Activated B cell treated with CpG ODN at 0.5 μM for 24 hours (primary cell): Measurements from ENCODE around the gene MAJIN. TPM values are rescaled to one million over a fixed set of nuclear protein-coding genes. Genes with fewer than 3 reads are reported as not detected.

ENCODE experiments used
- ATAC-seq: fragments of 200-7000 bp; cut with Tn5 transposase; one replicate; pipeline ENCODE4 v1.10.0; 2021; ENCODE audit warnings: low read depth, mild to moderate bottlenecking, moderate library complexity
- CTCF ChIA-PET: fragments of 350-600 bp; sonication (Branson Sonifier 250); formaldehyde crosslinking; loops from one replicate; lab custom pipeline; 2021; ENCODE audit warnings: antibody characterized with exemption; lab: Charles Lee
- POLR2A ChIA-PET: fragments of 350-600 bp; sonication (Branson Sonifier 250); formaldehyde crosslinking; loops from one replicate; lab custom pipeline; 2021; ENCODE audit warnings: antibody characterized with exemption; lab: Charles Lee
- DNase-seq: peaks from one replicate; pipeline ENCODE4 v3.0.0; 2022
- H3K27ac Mint-ChIP-seq: one replicate; pipeline ENCODE4 v1.8.0; 2020; ENCODE audit warnings: mixed read lengths
- H3K27me3 Mint-ChIP-seq: one replicate; pipeline ENCODE4 v1.8.0; 2021; ENCODE audit warnings: mixed read lengths
- H3K36me3 Mint-ChIP-seq: one replicate; pipeline ENCODE4 v1.8.0; 2021; ENCODE audit warnings: low read depth, mixed read lengths
- H3K4me1 Mint-ChIP-seq: one replicate; pipeline ENCODE4 v1.8.0; 2021; ENCODE audit warnings: mixed read lengths
- H3K4me3 Mint-ChIP-seq: one replicate; pipeline ENCODE4 v1.8.0; 2020; ENCODE audit warnings: mild to moderate bottlenecking, mixed read lengths
- H3K9me3 Mint-ChIP-seq: one replicate; pipeline ENCODE4 v1.8.0; 2020; ENCODE audit warnings: mixed read lengths
- intact Hi-C: fragments of 100-400 bp; cut with micrococcal nuclease; formaldehyde crosslinking; loops from one replicate; pipeline ENCODE4 v1.15.1; 2024
- total RNA-seq: library from RNA; stranded (reverse); gene quantifications from 2 replicates; pipeline ENCODE4 v1.2.3, GENCODE V29; 2022
- TF ChIP-seq, protein P1 (sequence below): fragments of 200-600 bp; IDR thresholded peaks from one replicate; pipeline ENCODE4 v1.8.0; 2022; ENCODE audit warnings: antibody characterized with exemption, mild to moderate bottlenecking

The MAJIN gene
- total RNA-seq, 1 donor from 2014 or later: 0.20 TPM

DNA sequence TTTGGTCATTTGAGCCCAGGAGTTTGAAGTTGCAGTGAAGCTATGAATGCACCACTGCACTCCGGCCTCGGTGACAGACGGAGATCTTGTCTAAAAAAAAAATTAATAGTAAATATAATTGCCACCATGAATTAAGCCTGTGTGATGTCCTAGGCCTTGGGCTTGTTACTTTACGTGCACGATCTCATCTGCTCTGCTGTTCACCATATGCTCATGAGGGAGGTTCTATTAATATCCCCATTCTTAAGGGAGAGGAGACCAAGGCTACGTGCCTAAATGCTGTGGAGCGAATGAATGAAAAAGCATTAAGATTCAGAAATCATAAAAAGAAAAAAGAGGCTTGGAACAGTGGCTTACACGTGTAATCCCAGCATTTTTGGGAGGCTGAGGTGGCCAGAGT is 52.3 kb downstream of the MAJIN start:
- ChIA-PET POLR2A (interaction anchor here (0.7 to 0.8 kb wide), 3 partner anchors 81 to 1264 kb away, joined by 3 to 5 read pairs (median 3); no protein-coding TSS in a partner anchor), CTCF (no interaction called here)
- Mint-ChIP-seq H3K4me3 (no peak overlapping the region), H3K27ac (no peak overlapping the region), H3K4me1 (peaks cover 45% of the 10 kb centered on the region), H3K27me3 (no peaks in the 10 kb centered on the region), H3K9me3 (no peaks in the 10 kb centered on the region), H3K36me3 (peaks cover under 1% of the 10 kb centered on the region)
- TF ChIP-seq, protein P1, sequence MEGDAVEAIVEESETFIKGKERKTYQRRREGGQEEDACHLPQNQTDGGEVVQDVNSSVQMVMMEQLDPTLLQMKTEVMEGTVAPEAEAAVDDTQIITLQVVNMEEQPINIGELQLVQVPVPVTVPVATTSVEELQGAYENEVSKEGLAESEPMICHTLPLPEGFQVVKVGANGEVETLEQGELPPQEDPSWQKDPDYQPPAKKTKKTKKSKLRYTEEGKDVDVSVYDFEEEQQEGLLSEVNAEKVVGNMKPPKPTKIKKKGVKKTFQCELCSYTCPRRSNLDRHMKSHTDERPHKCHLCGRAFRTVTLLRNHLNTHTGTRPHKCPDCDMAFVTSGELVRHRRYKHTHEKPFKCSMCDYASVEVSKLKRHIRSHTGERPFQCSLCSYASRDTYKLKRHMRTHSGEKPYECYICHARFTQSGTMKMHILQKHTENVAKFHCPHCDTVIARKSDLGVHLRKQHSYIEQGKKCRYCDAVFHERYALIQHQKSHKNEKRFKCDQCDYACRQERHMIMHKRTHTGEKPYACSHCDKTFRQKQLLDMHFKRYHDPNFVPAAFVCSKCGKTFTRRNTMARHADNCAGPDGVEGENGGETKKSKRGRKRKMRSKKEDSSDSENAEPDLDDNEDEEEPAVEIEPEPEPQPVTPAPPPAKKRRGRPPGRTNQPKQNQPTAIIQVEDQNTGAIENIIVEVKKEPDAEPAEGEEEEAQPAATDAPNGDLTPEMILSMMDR: no peak
- no peak for ATAC-seq
- intact Hi-C loops: loop anchor here (5.0 kb wide), 2 partner anchors 53 to 982 kb away; partner anchors contain the start of genes MAJIN and NAA40
- DNase-seq: no peak

DNA sequence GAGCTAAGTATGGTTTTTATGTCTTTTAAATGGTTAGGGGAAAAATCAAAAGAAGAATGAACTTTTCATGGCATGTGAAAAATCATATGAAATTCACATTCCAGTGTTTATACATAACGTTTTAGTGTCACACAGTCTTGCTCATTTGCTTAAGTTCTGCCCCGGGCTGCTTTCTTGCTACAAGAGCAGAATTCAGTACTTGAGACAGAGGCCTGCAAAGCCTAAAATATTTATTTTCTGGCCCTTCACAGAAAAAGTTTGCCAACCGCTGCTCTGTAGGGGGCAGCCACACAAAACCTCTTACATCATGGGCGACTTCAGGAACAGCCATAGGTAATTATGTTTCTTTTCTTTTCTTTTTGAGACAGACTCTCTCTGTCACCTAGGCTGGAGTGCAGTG is 53.9 kb downstream of the MAJIN start:
- ATAC-seq (no peak), DNase-seq (no peak)
- POLR2A ChIA-PET: interaction anchor here (0.7 to 1.4 kb wide), 4 partner anchors 20 to 78 kb away, joined by 3 to 4 read pairs (median 3); no protein-coding TSS in a partner anchor
- Mint-ChIP-seq H3K36me3 (peaks cover 11% of the 10 kb centered on the region), H3K4me1 (peaks cover 38% of the 10 kb centered on the region), H3K4me3 (peak overlapping the region; percentile 88), H3K27me3 (no peaks in the 10 kb centered on the region), H3K27ac (peak overlapping the region; percentile 85), H3K9me3 (no peaks in the 10 kb centered on the region)
- intact Hi-C loops: no loop called here
- CTCF ChIA-PET: interaction anchor here (1.9 kb wide), 1 partner anchor 95 kb away, joined by 7 read pairs; the partner anchor contains the start of gene ARL2
- TF ChIP-seq, protein P1: no peak

- TF ChIP-seq, protein P1: no peak
- no peak for DNase-seq
- H3K9me3 Mint-ChIP-seq: no peaks in the 10 kb centered on the region
- H3K4me1 Mint-ChIP-seq: peaks cover 38% of the 10 kb centered on the region
- peak overlapping the region; percentile 85 for H3K27ac Mint-ChIP-seq
- ChIA-PET CTCF (interaction anchor here (1.9 kb wide), 1 partner anchor 96 kb away, joined by 7 read pairs; the partner anchor contains the start of gene ARL2), POLR2A (interaction anchor here (0.7 to 1.4 kb wide), 3 partner anchors 53 to 79 kb away, joined by 3 to 4 read pairs (median 3); no protein-coding TSS in a partner anchor)
- intact Hi-C loops: loop anchor here (1.0 to 2.0 kb wide), 8 partner anchors 39 to 215 kb away; partner anchors contain the start of genes CDCA5, EHD1, SF1 and SNX15
- peaks cover 15% of the 10 kb centered on the region for H3K36me3 Mint-ChIP-seq
- H3K4me3 Mint-ChIP-seq: peak overlapping the region; percentile 88
- ATAC-seq: no peak
- no peaks in the 10 kb centered on the region for H3K27me3 Mint-ChIP-seq
Observed at GRCh38 chr11:64917663-64917995, 54.3 kb downstream of the MAJIN start.

- Mint-ChIP-seq H3K4me3 (peak within 1 kb of the TSS; percentile 88), H3K36me3 (peaks cover 19% of the 10 kb centered on the region), H3K9me3 (no peaks in the 10 kb centered on the region), H3K4me1 (peaks cover 38% of the 10 kb centered on the region), H3K27me3 (no peaks in the 10 kb centered on the region), H3K27ac (peak within 1 kb of the TSS; percentile 85)
- peak; percentile 98 for ATAC-seq
- ChIA-PET POLR2A (interaction anchor here (0.7 to 1.4 kb wide), 6 partner anchors 52 to 345 kb away, joined by 3 to 7 read pairs (median 4); partner anchors contain the start of gene ARL2), CTCF (interaction anchor here (1.9 kb wide), 1 partner anchor 96 kb away, joined by 7 read pairs; the partner anchor contains the start of gene ARL2)
- intact Hi-C loops: loop anchor here (1.0 to 2.0 kb wide), 9 partner anchors 7 to 215 kb away; partner anchors contain the start of genes CDCA5, EHD1, PPP2R5B and SF1
- TF ChIP-seq, protein P1: no peak
- peak; percentile 97 for DNase-seq
Observed at GRCh38 chr11:64916775-64917662, 54.9 kb downstream of the MAJIN start, which contains the start of gene ATG2A. Gene ATG2A (minus strand): TSS chr11:64917209. CDS start chr11:64917135, 74 bp downstream.
